KMS-11 (cell line): ENCODE results near the gene CROCC2.

Source experiments
- H2AFZ ChIP-seq: fragments of 200-600 bp; sonication (generic); 2 replicates; pipeline ENCODE4 v1.6.1; 2016; ENCODE audit warnings: antibody characterized with exemption, mixed run types, low read depth
- H3K27ac ChIP-seq: fragments of 200-600 bp; sonication (generic); 2 replicates; pipeline ENCODE4 v1.6.1; 2016; ENCODE audit warnings: mild to moderate bottlenecking, mixed run types
- H3K27me3 ChIP-seq: fragments of 200-600 bp; sonication (generic); 2 replicates; pipeline ENCODE4 v1.6.1; 2017; ENCODE audit warnings: mild to moderate bottlenecking, low read depth, mixed run types, moderate library complexity; ENCODE audit not compliant: insufficient read depth
- H3K36me3 ChIP-seq: fragments of 200-600 bp; sonication (generic); 2 replicates; pipeline ENCODE4 v1.6.1; 2017; ENCODE audit warnings: mild to moderate bottlenecking, mixed run types; ENCODE audit not compliant: insufficient read depth
- H3K4me1 ChIP-seq: fragments of 200-600 bp; sonication (generic); 2 replicates; pipeline ENCODE4 v1.6.1; 2016; ENCODE audit warnings: mild to moderate bottlenecking, low read depth, mixed run types; ENCODE audit not compliant: poor library complexity, severe bottlenecking
- H3K4me2 ChIP-seq: fragments of 200-600 bp; sonication (generic); 2 replicates; pipeline ENCODE4 v1.7.0; 2016; ENCODE audit warnings: mild to moderate bottlenecking, mixed run types
- H3K4me3 ChIP-seq: fragments of 200-600 bp; sonication (generic); IDR thresholded peaks from 2 replicates; pipeline ENCODE4 v1.6.1; 2017; ENCODE audit warnings: low read depth, low read length, mixed read lengths; ENCODE audit not compliant: insufficient read depth
- H3K79me2 ChIP-seq: fragments of 200-600 bp; sonication (generic); 2 replicates; pipeline ENCODE4 v1.6.1; 2016; ENCODE audit warnings: low read depth, mixed run types; ENCODE audit not compliant: insufficient read depth
- H3K9ac ChIP-seq: fragments of 200-600 bp; sonication (generic); 2 replicates; pipeline ENCODE4 v1.6.1; 2016; ENCODE audit warnings: mild to moderate bottlenecking, mixed run types
- H4K20me1 ChIP-seq: fragments of 200-600 bp; sonication (generic); 2 replicates; pipeline ENCODE4 v1.6.1; 2016; ENCODE audit warnings: mild to moderate bottlenecking, mixed run types; ENCODE audit not compliant: insufficient read depth
- TF ChIP-seq, protein P1 (sequence below): fragments of 200-600 bp; sonication (generic); conservative IDR thresholded peaks from 2 replicates; pipeline ENCODE4 v1.6.1; 2017; ENCODE audit warnings: low read depth, mild to moderate bottlenecking, antibody characterized with exemption, low read length, moderate library complexity, mixed read lengths

The CROCC2 gene

GRCh38 chr2:240861547-240861946 is 44.6 kb upstream of the CROCC2 start:
- H3K4me3 ChIP-seq, result no peak overlapping the region
- H4K20me1 ChIP-seq, result no peaks in the 10 kb centered on the region
- no peaks in the 10 kb centered on the region for H3K36me3 ChIP-seq
- no peak overlapping the region for H3K4me2 ChIP-seq
- no peak overlapping the region for H3K9ac ChIP-seq
- H3K27me3 ChIP-seq, result peaks cover 43% of the 10 kb centered on the region
- no peaks in the 10 kb centered on the region for H3K4me1 ChIP-seq
- TF ChIP-seq, protein P1, sequence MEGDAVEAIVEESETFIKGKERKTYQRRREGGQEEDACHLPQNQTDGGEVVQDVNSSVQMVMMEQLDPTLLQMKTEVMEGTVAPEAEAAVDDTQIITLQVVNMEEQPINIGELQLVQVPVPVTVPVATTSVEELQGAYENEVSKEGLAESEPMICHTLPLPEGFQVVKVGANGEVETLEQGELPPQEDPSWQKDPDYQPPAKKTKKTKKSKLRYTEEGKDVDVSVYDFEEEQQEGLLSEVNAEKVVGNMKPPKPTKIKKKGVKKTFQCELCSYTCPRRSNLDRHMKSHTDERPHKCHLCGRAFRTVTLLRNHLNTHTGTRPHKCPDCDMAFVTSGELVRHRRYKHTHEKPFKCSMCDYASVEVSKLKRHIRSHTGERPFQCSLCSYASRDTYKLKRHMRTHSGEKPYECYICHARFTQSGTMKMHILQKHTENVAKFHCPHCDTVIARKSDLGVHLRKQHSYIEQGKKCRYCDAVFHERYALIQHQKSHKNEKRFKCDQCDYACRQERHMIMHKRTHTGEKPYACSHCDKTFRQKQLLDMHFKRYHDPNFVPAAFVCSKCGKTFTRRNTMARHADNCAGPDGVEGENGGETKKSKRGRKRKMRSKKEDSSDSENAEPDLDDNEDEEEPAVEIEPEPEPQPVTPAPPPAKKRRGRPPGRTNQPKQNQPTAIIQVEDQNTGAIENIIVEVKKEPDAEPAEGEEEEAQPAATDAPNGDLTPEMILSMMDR, result no peak
- H3K79me2 ChIP-seq, result no peaks in the 10 kb centered on the region
- H3K27ac ChIP-seq, result no peak overlapping the region
- no peak overlapping the region for H2AFZ ChIP-seq

DNA sequence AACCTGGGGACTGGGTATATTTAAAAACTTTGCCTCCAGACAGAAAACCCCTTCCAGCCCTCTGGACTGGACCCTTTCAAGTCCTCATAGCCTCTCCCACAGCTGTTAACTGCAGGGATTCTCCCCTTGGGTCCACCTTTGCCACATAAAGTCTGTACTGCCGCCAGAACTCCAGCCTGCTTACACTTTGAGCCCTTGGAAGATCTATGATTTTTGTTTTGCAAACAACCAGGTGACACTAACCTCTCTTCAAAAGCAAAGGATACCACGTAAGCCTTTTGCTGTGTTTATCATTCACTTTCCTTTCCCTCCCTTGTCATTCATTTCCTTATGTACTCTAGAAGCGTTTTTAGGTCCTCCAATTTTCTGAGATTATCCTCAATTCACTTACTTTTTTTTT is 41.7 kb upstream of the CROCC2 start:
- no peak overlapping the region for H3K4me3 ChIP-seq
- H3K27me3 ChIP-seq, result peaks cover 36% of the 10 kb centered on the region
- no peak overlapping the region for H3K9ac ChIP-seq
- H4K20me1 ChIP-seq, result no peaks in the 10 kb centered on the region
- H3K4me1 ChIP-seq, result no peaks in the 10 kb centered on the region
- H3K79me2 ChIP-seq, result no peaks in the 10 kb centered on the region
- no peak overlapping the region for H2AFZ ChIP-seq
- H3K27ac ChIP-seq, result no peak overlapping the region
- no peaks in the 10 kb centered on the region for H3K36me3 ChIP-seq
- TF ChIP-seq, protein P1, result no peak
- no peak overlapping the region for H3K4me2 ChIP-seq

DNA sequence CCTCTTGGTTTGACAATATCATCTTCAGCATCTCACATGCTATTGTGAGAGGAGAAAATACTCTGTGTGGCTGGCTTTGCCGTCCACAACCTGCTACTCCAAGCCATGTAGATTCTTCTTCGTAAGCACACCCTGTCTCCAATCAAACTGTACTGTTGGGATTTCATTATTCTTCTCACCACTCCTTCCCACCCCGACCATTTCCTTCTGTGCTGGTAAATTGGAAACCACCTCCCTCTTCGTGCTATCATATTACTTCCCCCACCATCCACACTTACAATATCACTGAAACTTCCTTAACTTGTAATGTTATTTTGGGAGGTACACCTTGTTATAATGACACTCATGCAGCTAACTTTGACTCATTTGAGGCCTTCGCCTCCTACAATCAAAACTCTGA is 40.7 kb upstream of the CROCC2 start:
- Histone ChIP-seq H3K27ac (no peak overlapping the region), H3K9ac (no peak overlapping the region), H3K4me3 (no peak overlapping the region), H2AFZ (no peak overlapping the region), H3K4me2 (no peak overlapping the region), H3K36me3 (no peaks in the 10 kb centered on the region), H4K20me1 (no peaks in the 10 kb centered on the region), H3K27me3 (peaks cover 29% of the 10 kb centered on the region), H3K79me2 (no peaks in the 10 kb centered on the region), H3K4me1 (no peaks in the 10 kb centered on the region)
- TF ChIP-seq, protein P1, result no peak

GRCh38 chr2:240868286-240869108 is 37.6 kb upstream of the CROCC2 start, which contains the start of gene AGXT:
TSS of gene AGXT (plus strand) at chr2:240868824. CDS start at chr2:240868866, 42 bp downstream.
- Histone ChIP-seq H3K4me1 (no peaks in the 10 kb centered on the region), H2AFZ (no peak within 1 kb of the TSS), H3K36me3 (no peaks in the 10 kb centered on the region), H3K79me2 (no peaks in the 10 kb centered on the region), H4K20me1 (no peaks in the 10 kb centered on the region), H3K4me2 (no peak within 1 kb of the TSS), H3K4me3 (no peak within 1 kb of the TSS), H3K27ac (no peak within 1 kb of the TSS), H3K27me3 (peaks cover 30% of the 10 kb centered on the region), H3K9ac (no peak within 1 kb of the TSS)
- TF ChIP-seq, protein P1, result no peak
